Spleen (tissue), 11 donors: ENCODE data around the gene FIBP. TPM values are rescaled to one million over a fixed set of nuclear protein-coding genes. Genes with fewer than 3 reads are reported as not detected.
A peak's percentile ranks its signal among the peaks of the same experiment; 100 is the strongest.

ENCODE experiments used
- DNase-seq: peaks from one replicate; pipeline ENCODE4 v3.0.0-alpha.2; 2020
- H3K27ac ChIP-seq, 8 donors: fragments of 200-600 bp; sonication (generic) in 7 of 8; 1 replicate in 4 of 8; 2 replicates in 4 of 8; pipeline versions ENCODE4 v1.5.0 to v1.8.0; 2016 to 2021; ENCODE audit warnings: inconsistent platforms in 4 of 8, mild to moderate bottlenecking in 4 of 8, moderate library complexity in 1 of 8
- H3K27me3 ChIP-seq, 7 donors: fragments of 200-600 bp; sonication (generic) in 6 of 7; replicated peaks in 1 of 7; 1 replicate in 4 of 7; 2 replicates in 3 of 7; pipeline versions ENCODE4 v1.5.0 to v1.8.0; 2016 to 2021; ENCODE audit warnings: inconsistent platforms in 3 of 7, mild to moderate bottlenecking in 1 of 7
- H3K36me3 ChIP-seq, 6 donors: fragments of 200-600 bp; sonication (generic) in 5 of 6; 1 replicate in 4 of 6; 2 replicates in 2 of 6; pipeline versions ENCODE4 v1.5.0 to v1.8.0; 2016 to 2021; ENCODE audit warnings: inconsistent platforms in 2 of 6
- H3K4me1 ChIP-seq, 6 donors: fragments of 200-600 bp; sonication (generic) in 5 of 6; 1 replicate in 3 of 6; 2 replicates in 3 of 6; pipeline versions ENCODE4 v1.5.0 to v1.8.0; 2016 to 2021; ENCODE audit warnings: inconsistent platforms in 3 of 6
- H3K4me3 ChIP-seq, 8 donors: fragments of 200-600 bp; sonication (generic) in 7 of 8; 1 replicate in 4 of 8; 2 replicates in 4 of 8; pipeline versions ENCODE4 v1.5.0 to v1.8.0; 2016 to 2021; ENCODE audit warnings: inconsistent platforms in 4 of 8, mild to moderate bottlenecking in 4 of 8, moderate library complexity in 2 of 8
- H3K9me3 ChIP-seq, 8 donors: fragments of 200-600 bp; sonication (generic) in 7 of 8; 1 replicate in 4 of 8; 2 replicates in 4 of 8; pipeline versions ENCODE4 v1.5.0 to v1.8.0; 2016 to 2021; ENCODE audit warnings: inconsistent platforms in 4 of 8
- POLR2A ChIP-seq, 3 donors: fragments of 450-650 bp; IDR thresholded peaks; one replicate each; pipeline ENCODE4 v1.5.1; 2017; ENCODE audit warnings: antibody characterized with exemption in 3 of 3, mild to moderate bottlenecking in 1 of 3
- POLR2AphosphoS5 ChIP-seq, 3 donors: sonication (generic); formaldehyde crosslinking; IDR thresholded peaks; one replicate each; pipeline ENCODE4 v1.5.1; 2017; ENCODE audit warnings: antibody characterized with exemption in 3 of 3
- WGBS, 5 donors: extraction: QIAGEN DNeasy Blood & Tissue Kit in 3 of 5; methylation state at CpG; one replicate each; pipeline versions ENCODE4 v1.1.5 to v1.1.7; 2013 to 2018; 5-methylcytosine and 5-hydroxymethylcytosine counted together
- intact Hi-C: fragments of 100-400 bp; cut with DNase I; formaldehyde crosslinking; loops from one replicate; pipeline ENCODE4 v1.15.0; 2023; ENCODE audit warnings: low total_unique reads
- polyA plus RNA-seq, 3 donors: library from polyadenylated mRNA; stranded (reverse); fragments of 200-250 nt; gene quantifications; one replicate each; pipeline ENCODE4 v1.2.1, GENCODE V29; 2013
- total RNA-seq, 7 donors: library from RNA; depleted of rRNA in 3 of 7; stranded (reverse); fragments of >200 nt in 3 of 7; fragmentation: NEBNext Ultra II Directional in 4 of 7; extraction: Animal tissue kit (Norgen Biotek cat#: 25700) in 4 of 7; gene quantifications; one replicate each; pipeline versions ENCODE4 v1.1.0 to v1.2.1, GENCODE V29; 2016 to 2021
- TF ChIP-seq, protein P1 (sequence below), 11 experiments: fragments of 200-600 bp in 7 of 11; fragments of 450-650 bp in 4 of 11; sonication (generic) in 4 of 11; IDR thresholded peaks in 8 of 11; conservative IDR thresholded peaks in 3 of 11; 1 replicate in 7 of 11; 2 replicates in 4 of 11; pipeline versions ENCODE4 v1.4.0 to v1.8.0; 2016 to 2021; ENCODE audit warnings: antibody characterized with exemption in 11 of 11, inconsistent platforms in 4 of 11, mild to moderate bottlenecking in 1 of 11
- donor health status: healthy with polysubstance abuse.
- donor health status: DM: no; HTN: no; CAD: no; lungs with moderate emphysema.
- donor health status: DM: no; HTN: no; CAD: no.
- donor health status: Bipolar disorder and iron deficiency.
- donor health status: healthy.
- donor health status: DM: no; HTN: no; CAD: no.
- donor health status: DM: yes; HTN: yes; CAD: no.

Gene FIBP
- total and polyA plus RNA-seq, 10 donors = 52.3 to 79.0 (median 64.6) TPM

DNA sequence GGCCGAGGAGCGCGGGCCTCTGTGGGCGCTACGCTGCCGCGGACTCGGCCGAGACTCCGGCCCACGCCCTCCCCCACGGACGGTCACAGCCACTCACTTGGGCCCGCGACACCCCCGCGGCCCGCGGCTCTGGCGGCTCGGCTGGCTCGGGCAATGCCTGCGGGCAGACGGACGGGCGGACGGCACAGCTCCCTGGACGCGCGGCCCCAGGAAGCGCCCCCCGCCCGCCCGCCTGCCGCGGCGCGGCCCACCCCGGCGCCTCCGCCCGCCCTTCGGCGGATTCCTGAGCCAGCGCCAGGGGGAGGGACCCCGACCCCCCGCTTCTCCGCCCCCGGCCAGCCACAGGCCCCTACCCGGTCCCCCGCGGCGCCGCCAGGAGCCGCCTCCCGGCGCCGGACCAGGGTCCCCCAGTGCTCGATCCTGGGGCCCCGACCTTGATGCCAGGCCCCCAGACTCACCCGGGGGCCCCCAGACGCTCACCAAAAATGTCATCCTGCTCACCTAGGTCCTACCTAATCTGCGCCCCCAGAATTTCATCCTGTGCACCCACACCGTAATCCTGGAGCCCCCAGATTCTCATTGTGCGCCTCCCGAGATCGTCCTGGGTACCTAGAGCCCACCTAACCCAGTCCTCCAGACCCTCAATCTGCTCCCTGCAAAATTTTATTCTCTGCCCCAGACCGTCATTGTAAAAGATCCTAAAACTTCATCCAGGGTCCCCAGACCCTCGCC is 15.5 kb downstream of the FIBP start, which contains the start of gene EFEMP2:
EFEMP2 (minus strand) TSS at position 215 of the 732 bp plus-strand sequence. CDS start 446 bp downstream, outside the sequence.
- WGBS, 5 donors = 0 to 5% (median 1%) methylated on average over 9 to 69 of the region's 69 CpGs
- DNase-seq = peak; percentile 86
- Histone ChIP-seq H3K27me3 (peaks cover 0 to 11% (median 0%) of the 10 kb centered on the region in 7 donors), H3K4me1 (peaks cover 16 to 65% (median 45%) of the 10 kb centered on the region in 6 donors), H3K27ac (peak within 1 kb of the TSS; percentile 63 to 91 (median 83)), H3K9me3 (no peaks in the 10 kb centered on the region), H3K36me3 (peaks cover 0 to 8% (median 0%) of the 10 kb centered on the region in 6 donors), H3K4me3 (peak within 1 kb of the TSS; percentile 30 to 77 (median 47))
- intact Hi-C loops = no loop called here
- no peak for TF ChIP-seq POLR2A (IDR thresholded peaks at IDR 0.05)
- TF ChIP-seq, protein P1, sequence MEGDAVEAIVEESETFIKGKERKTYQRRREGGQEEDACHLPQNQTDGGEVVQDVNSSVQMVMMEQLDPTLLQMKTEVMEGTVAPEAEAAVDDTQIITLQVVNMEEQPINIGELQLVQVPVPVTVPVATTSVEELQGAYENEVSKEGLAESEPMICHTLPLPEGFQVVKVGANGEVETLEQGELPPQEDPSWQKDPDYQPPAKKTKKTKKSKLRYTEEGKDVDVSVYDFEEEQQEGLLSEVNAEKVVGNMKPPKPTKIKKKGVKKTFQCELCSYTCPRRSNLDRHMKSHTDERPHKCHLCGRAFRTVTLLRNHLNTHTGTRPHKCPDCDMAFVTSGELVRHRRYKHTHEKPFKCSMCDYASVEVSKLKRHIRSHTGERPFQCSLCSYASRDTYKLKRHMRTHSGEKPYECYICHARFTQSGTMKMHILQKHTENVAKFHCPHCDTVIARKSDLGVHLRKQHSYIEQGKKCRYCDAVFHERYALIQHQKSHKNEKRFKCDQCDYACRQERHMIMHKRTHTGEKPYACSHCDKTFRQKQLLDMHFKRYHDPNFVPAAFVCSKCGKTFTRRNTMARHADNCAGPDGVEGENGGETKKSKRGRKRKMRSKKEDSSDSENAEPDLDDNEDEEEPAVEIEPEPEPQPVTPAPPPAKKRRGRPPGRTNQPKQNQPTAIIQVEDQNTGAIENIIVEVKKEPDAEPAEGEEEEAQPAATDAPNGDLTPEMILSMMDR (IDR thresholded peaks at IDR 0.05 in 8 of 11, conservative IDR thresholded peaks at IDR 0.05 in 3 of 11) = no peak
- TF ChIP-seq POLR2AphosphoS5 (IDR thresholded peaks at IDR 0.05) = peak in 1 of 3 donors; percentile 29

DNA sequence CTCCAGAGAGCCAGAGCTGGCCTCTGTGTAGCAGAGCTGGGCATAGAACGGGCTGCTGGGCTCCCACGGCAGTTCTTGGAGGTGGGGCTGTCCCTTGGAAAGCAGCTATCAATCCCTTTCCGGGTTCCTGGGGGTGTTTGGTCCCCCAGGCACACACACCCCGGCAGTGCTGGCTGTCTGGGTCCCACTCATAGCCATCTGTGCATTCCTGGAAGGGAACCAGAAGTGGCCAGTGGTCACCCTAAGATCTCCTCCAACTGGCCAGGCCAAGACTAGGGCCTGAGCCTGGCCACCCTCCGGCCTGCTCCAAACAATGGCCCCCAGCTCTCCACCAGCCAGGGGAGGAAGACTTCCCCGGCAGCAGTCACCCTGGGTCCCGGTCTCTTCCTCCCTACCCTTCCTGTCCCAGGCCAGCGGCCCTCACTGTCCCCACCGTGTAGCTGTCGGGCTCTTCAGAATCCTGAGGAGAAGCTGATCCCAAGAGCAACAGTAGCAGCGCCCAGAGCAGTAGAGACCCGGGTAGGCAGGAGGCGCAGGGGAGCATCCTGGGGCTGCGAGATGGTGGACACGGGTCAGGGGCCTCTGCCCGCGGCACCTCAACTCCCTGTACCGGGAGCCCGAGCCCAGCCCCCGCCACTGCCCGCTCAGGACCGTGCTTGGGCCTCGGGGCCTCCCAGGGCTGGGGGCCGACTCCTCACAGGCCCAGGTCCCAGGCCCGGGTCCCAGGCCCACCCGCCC is 16.3 kb downstream of the FIBP start:
- Histone ChIP-seq H3K9me3 (no peaks in the 10 kb centered on the region), H3K36me3 (peaks cover 0 to 15% (median 5%) of the 10 kb centered on the region in 6 donors), H3K4me3 (peak overlapping the region; percentile 18 to 77 (median 47)), H3K27ac (peak overlapping the region; percentile 53 to 91 (median 83)), H3K27me3 (peaks cover 0 to 11% (median 0%) of the 10 kb centered on the region in 7 donors), H3K4me1 (peaks cover 16 to 73% (median 46%) of the 10 kb centered on the region in 6 donors)
- no peak for DNase-seq
- intact Hi-C loops = no loop called here
- TF ChIP-seq POLR2AphosphoS5 (IDR thresholded peaks at IDR 0.05) (peak in 2 of 3 donors; percentile 22 to 33), POLR2A (IDR thresholded peaks at IDR 0.05) (no peak)
- WGBS, 5 donors = 40 to 71% (median 60%) methylated on average over 13 to 26 of the region's 26 CpGs

DNA sequence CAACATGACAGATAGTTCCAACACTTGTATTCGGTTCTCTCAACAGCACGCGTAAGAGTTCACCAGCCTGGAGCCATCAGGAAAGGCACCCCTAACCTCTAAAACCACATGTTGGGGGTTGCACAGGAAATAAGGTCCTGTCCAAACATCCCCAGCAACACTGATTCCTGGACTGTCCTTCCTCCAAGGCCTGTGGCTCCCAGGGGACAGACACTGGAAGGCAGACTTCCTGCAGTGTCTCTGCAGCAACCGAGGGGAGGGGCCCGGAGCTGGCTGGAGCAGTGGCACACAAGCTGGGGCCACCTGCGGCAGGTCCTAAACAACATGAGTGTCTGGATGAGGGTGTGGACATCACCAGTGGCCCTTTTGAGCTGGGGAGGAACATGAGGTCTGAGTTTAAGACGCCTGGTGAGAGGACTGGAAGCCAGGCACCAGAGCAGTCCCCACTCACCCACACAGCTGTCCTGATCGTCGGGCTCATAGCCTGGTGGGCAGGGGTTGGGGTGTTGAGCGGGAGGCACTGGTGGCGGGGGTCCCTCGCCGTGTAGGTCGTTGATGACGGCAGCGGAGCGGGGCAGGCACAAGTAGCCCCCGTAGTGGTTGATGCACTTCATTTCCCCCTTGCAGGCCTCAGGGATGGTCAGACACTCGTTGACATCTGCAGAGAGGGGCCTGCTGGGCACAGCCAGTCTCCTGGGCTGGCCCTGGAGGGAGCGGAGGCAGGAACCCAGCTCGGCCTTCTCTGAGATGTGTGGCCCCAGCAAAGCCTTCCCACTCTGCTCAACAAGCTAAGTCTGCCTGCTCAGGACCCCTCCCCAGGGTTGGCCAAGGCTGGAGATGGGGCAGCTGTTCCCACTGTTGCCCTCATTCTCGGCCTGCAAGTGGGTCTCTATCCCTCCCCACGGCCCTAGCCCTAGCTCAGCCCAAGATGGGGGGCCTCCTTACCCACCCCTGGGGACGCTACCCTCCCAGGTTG is 17.3 kb downstream of the FIBP start:
- Histone ChIP-seq H3K4me1 (peaks cover 16 to 78% (median 48%) of the 10 kb centered on the region in 6 donors), H3K36me3 (peaks cover 0 to 25% (median 14%) of the 10 kb centered on the region in 6 donors), H3K9me3 (no peaks in the 10 kb centered on the region), H3K4me3 (peak overlapping the region in 1 of 8 donors; percentile 77), H3K27ac (peak overlapping the region in 7 of 8 donors; percentile 81 to 91 (median 83)), H3K27me3 (peaks cover 0 to 11% (median 0%) of the 10 kb centered on the region in 7 donors)
- intact Hi-C loops = no loop called here
- peak; percentile 86 for DNase-seq
- WGBS, 5 donors = 46 to 58% (median 48%) methylated on average over 15 to 24 of the region's 24 CpGs
- TF ChIP-seq, protein P1 (IDR thresholded peaks at IDR 0.05 in 8 of 11, conservative IDR thresholded peaks at IDR 0.05 in 3 of 11) = no peak
- peak; percentile 53 to 68 (median 65) for TF ChIP-seq POLR2AphosphoS5 (IDR thresholded peaks at IDR 0.05)

DNA sequence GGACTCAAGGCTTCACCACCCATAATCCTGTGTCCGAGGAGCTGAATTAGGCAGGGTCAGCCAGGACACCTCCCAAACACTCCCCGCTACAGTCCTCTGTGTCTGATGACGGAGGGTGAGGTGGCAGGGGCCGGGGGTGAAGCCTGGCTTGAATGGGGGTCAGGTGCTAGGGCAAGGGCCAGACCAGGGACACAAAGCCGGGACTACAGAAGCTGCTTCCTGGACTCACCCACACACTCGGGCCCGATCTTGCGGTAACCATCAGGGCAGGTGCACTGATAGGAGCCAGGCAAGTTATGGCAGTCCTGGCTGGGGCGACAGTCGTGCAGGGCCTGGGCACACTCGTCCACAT is 18.0 kb downstream of the FIBP start:
- WGBS, 5 donors = 40 to 54% (median 52%) methylated on average over 8 to 11 of the region's 11 CpGs
- intact Hi-C loops = no loop called here
- peaks cover 0 to 11% (median 0%) of the 10 kb centered on the region in 7 donors for H3K27me3 ChIP-seq
- DNase-seq = peak; percentile 80
- no peaks in the 10 kb centered on the region for H3K9me3 ChIP-seq
- peaks cover 0 to 32% (median 21%) of the 10 kb centered on the region in 6 donors for H3K36me3 ChIP-seq
- H3K27ac ChIP-seq = peak overlapping the region in 6 of 8 donors; percentile 81 to 91 (median 84)
- H3K4me1 ChIP-seq = peaks cover 16 to 78% (median 48%) of the 10 kb centered on the region in 6 donors
- no peak for TF ChIP-seq POLR2A (IDR thresholded peaks at IDR 0.05)
- peak in 1 of 3 donors; percentile 24 for TF ChIP-seq POLR2AphosphoS5 (IDR thresholded peaks at IDR 0.05)
- no peak overlapping the region for H3K4me3 ChIP-seq
